ENCODE results near the gene TREML2.

GRCh38 chr6:41150671-41151070 is 50.3 kb downstream of the TREML2 start:
- TF ChIP-seq BHLHE40 (IDR thresholded peaks at IDR 0.05; ENCODE audit: borderline replicate concordance) (no peak), NFRKB (IDR thresholded peaks at IDR 0.05) (no peak), SP1 (IDR thresholded peaks at IDR 0.05) (no peak), ELF4 (IDR thresholded peaks at IDR 0.05) (no peak), LEF1 (IDR thresholded peaks at IDR 0.05; ENCODE audit: borderline replicate concordance) (no peak)
